ENCODE measurements around the gene DCTD.

The DCTD gene

DNA sequence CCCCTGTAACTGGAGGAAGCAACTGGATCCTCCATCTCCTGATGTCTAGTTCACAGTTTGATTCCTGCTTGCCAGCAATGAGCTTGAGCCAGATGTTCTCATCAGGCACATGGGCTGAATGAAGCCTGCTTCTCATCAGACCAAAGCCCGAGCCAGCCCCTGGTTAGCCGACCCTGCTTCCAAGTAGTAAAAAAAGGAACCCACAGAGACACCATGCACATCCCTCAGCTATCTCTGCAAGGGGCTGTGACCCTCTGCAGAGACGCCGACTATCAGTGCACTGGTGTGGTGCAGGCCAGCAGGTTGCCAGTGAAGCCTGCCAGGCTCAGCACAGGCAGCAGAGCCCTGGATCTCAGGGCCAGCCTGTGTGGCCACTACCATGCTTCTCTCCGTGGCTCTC, 2.8 kb downstream of the DCTD start:
- H3K4me3 ChIP-seq (ENCODE audit: low read depth, low read length), result no peak overlapping the region
- TF ChIP-seq, protein P1, sequence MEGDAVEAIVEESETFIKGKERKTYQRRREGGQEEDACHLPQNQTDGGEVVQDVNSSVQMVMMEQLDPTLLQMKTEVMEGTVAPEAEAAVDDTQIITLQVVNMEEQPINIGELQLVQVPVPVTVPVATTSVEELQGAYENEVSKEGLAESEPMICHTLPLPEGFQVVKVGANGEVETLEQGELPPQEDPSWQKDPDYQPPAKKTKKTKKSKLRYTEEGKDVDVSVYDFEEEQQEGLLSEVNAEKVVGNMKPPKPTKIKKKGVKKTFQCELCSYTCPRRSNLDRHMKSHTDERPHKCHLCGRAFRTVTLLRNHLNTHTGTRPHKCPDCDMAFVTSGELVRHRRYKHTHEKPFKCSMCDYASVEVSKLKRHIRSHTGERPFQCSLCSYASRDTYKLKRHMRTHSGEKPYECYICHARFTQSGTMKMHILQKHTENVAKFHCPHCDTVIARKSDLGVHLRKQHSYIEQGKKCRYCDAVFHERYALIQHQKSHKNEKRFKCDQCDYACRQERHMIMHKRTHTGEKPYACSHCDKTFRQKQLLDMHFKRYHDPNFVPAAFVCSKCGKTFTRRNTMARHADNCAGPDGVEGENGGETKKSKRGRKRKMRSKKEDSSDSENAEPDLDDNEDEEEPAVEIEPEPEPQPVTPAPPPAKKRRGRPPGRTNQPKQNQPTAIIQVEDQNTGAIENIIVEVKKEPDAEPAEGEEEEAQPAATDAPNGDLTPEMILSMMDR (IDR thresholded peaks at IDR 0.05; ENCODE audit: borderline replicate concordance, insufficient read depth, low read depth, low read length), result no peak

DNA sequence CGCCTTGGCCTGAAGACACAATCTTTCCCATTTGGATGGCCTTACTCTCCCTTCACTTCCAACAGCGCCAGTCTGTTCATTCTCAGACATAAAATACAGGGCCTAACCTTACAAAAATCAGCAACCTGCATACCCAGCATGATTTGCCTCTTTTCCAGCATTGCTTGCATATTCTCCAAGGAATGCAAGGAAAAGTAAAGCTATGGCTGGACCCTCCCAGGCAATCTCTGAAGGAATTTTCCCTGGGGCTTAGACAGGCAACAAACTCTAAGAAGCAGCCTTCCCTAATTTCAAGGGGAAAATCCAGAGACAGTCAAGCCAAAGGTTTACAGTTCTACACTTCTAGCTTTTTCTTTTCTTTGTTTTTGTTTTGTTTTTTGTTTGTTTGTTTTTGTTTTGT, 3.6 kb downstream of the DCTD start:
- TF ChIP-seq, protein P1 (IDR thresholded peaks at IDR 0.05; ENCODE audit: borderline replicate concordance, insufficient read depth, low read depth, low read length), result no peak
- no peak overlapping the region for H3K4me3 ChIP-seq (ENCODE audit: low read depth, low read length)

DNA sequence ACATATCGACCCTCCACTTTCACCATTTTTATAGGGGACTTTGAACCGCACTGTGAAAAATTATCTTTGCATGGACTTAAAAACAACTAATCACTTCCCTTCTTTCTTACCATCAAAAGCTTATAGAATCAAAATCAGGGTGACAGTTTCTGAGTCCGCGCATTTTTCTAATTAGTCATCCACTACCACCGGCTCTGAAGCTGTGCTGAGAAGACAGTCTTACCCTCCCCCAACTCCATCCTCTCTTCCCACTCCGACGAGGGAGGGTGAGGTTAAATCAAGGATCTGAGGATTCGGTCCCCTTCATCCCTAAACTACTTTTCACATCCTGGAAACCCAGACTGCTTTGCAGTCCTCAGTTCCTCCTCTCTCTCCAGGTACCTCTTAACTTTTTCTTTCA, 4.2 kb downstream of the DCTD start:
- TF ChIP-seq, protein P1 (IDR thresholded peaks at IDR 0.05; ENCODE audit: borderline replicate concordance, insufficient read depth, low read depth, low read length), result no peak
- H3K4me3 ChIP-seq (ENCODE audit: low read depth, low read length), result no peak overlapping the region

DNA sequence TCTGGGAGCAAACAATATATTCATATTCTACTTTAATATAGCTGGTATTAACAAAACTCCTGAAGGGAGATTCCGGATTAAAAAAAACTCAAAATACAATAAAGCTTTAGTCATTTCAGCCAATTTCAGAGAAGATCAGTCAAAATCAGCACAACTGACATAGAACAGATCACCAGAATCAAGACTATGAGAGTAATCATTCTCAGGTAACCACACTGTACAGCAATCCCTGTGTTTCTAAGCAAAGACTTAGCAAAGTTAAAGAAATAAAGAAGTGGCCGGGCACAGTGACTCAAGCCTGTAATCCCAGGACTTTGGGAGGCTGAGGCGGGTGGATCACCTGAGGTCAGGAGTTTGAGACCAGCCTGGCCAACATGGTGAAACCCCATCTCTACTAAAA, 9.1 kb downstream of the DCTD start:
- TF ChIP-seq, protein P1 (IDR thresholded peaks at IDR 0.05; ENCODE audit: borderline replicate concordance, insufficient read depth, low read depth, low read length), result no peak
- no peak overlapping the region for H3K4me3 ChIP-seq (ENCODE audit: low read depth, low read length)

DNA sequence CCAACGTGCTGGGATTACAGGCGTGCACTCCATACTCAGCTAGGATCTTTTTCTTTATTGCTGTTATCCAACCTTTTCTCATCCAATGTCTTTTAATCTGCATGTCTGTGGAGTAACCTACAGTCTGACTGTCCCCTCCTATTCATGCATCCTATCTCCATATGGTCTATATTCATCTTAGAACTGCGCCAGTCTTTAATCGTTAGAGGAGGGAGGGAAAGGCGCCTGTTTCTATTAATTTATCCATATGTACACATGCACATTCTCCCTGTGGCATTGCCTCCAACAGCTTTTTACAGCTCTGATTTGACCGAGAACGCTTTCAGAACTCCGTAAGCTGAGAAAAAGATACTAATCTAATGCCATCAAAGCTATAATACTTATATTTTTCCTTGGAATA, 9.8 kb downstream of the DCTD start:
- TF ChIP-seq, protein P1 (IDR thresholded peaks at IDR 0.05; ENCODE audit: borderline replicate concordance, insufficient read depth, low read depth, low read length), result no peak
- no peak overlapping the region for H3K4me3 ChIP-seq (ENCODE audit: low read depth, low read length)

DNA sequence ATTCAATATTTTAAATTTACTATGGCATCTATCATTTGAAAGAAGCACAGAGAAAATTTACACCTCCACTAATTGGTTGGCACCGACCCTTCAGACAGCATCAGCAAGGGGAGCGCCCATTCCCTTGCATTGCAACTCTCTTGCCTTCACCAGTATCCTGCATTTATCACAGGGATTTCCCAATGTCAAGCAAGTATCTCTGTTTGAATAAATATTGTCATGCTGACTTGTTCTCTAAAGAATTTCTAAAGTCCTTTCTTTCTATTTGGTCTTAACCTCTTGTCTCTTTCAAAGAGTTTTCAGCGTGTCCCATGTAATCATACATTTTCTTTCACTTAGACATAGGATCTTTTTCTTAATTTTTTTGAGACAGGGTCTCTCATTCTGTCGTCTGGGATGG, 10.4 kb downstream of the DCTD start:
- no peak overlapping the region for H3K4me3 ChIP-seq (ENCODE audit: low read depth, low read length)
- TF ChIP-seq, protein P1 (IDR thresholded peaks at IDR 0.05; ENCODE audit: borderline replicate concordance, insufficient read depth, low read depth, low read length), result no peak

DNA sequence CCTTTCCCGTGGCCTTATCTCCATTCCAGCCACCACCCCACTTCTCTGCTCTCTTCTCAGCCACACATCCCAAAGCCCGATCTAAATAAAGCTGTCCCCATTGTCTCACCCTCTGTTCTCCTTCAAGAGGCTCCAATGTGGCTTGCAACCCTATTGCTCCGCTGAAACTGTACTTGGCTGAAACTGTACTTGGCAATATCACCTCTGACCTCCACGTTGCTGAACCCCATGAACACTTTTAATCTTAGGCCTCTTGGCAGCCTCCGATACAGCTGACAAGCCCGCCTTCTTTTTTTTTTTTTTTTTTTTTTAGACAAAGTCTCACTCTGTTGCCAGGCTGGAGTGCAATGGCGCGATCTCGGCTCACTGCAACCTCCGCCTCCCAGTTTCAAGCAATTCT, 12.1 kb downstream of the DCTD start:
- TF ChIP-seq, protein P1 (IDR thresholded peaks at IDR 0.05; ENCODE audit: borderline replicate concordance, insufficient read depth, low read depth, low read length), result no peak
- H3K4me3 ChIP-seq (ENCODE audit: low read depth, low read length), result no peak overlapping the region

Data from GM12875 (cell line).